HCT116 (cell line): ENCODE results near the gene LCT.

Experiments
- ELF1 ChIP-seq: IDR thresholded peaks from 2 replicates; pipeline ENCODE4 v1.6.1; 2012; ENCODE audit warnings: low read depth, borderline replicate concordance
- EZH2 ChIP-seq: fragments of 200-600 bp; sonication (generic); IDR thresholded peaks from 2 replicates; pipeline ENCODE4 v1.6.1; 2017; ENCODE audit warnings: antibody characterized with exemption, mixed run types
- JUND ChIP-seq: IDR thresholded peaks from 2 replicates; pipeline ENCODE4 v1.6.1; 2012
- POLR2A ChIP-seq: IDR thresholded peaks from 2 replicates; pipeline ENCODE4 v1.7.0; 2011; ENCODE audit warnings: borderline replicate concordance; ENCODE audit not compliant: insufficient read depth, insufficient read length; ENCODE audit errors: extremely low read depth
- POLR2AphosphoS5 ChIP-seq: IDR thresholded peaks from 2 replicates; pipeline ENCODE4 v1.6.1; 2011; ENCODE audit warnings: mild to moderate bottlenecking, low read depth, low read length, moderate library complexity
- RAD21 ChIP-seq: IDR thresholded peaks from 2 replicates; pipeline ENCODE4 v1.6.1; 2012; ENCODE audit warnings: low read depth, mild to moderate bottlenecking
- SIN3A ChIP-seq: IDR thresholded peaks from 2 replicates; pipeline ENCODE4 v1.6.1; 2012; ENCODE audit warnings: low read depth
- SRF ChIP-seq: IDR thresholded peaks from 2 replicates; pipeline ENCODE4 v1.6.1; 2012; ENCODE audit warnings: low read depth
- ZFX ChIP-seq: fragments of 450-650 bp; IDR thresholded peaks from 2 replicates; pipeline ENCODE4 v1.6.1; 2017
- TF ChIP-seq, protein P1 (sequence below): IDR thresholded peaks from 2 replicates; pipeline ENCODE4 v1.6.1; 2012; ENCODE audit warnings: low read depth
- TF ChIP-seq, protein P2 (sequence below): IDR thresholded peaks from 2 replicates; pipeline ENCODE4 v1.6.1; 2012
- TF ChIP-seq, protein P3 (sequence below), 3 experiments: fragments of 200-600 bp in 1 of 3; sonication (generic) in 1 of 3; IDR thresholded peaks in 2 of 3; conservative IDR thresholded peaks in 1 of 3; 2 replicates each; pipeline ENCODE4 v1.5.1; 2012 to 2017; ENCODE audit warnings: low read depth in 2 of 3, low read length in 2 of 3, antibody characterized with exemption in 1 of 3, borderline replicate concordance in 1 of 3, control low read depth in 1 of 3, mild to moderate bottlenecking in 1 of 3, mixed read lengths in 1 of 3, mixed run types in 1 of 3, moderate library complexity in 1 of 3; ENCODE audit not compliant: insufficient read depth in 1 of 3
- TF ChIP-seq, protein P4 (sequence below): IDR thresholded peaks from 2 replicates; pipeline ENCODE4 v1.6.1; 2012

DNA sequence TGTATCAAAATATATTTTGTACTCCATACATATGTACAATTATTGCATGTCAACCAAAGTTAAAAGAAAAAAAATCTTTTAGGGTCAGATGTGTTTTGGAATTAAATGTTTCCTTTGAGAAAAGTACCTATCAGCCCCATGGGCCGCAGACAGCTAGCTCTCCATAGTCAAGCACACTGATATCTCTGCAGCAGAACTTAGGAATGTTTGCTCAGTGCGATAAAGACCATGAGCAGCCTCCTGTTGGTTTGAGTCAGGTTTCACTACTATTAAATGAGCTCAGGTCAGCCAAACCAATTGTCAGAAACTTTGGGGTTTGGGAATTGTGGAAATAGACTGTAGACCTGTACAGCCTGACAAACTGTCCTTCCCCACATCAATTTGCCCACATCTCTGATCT lies 33.7 kb downstream of the LCT start:
- TF ChIP-seq ZFX: no peak
- TF ChIP-seq, protein P1, sequence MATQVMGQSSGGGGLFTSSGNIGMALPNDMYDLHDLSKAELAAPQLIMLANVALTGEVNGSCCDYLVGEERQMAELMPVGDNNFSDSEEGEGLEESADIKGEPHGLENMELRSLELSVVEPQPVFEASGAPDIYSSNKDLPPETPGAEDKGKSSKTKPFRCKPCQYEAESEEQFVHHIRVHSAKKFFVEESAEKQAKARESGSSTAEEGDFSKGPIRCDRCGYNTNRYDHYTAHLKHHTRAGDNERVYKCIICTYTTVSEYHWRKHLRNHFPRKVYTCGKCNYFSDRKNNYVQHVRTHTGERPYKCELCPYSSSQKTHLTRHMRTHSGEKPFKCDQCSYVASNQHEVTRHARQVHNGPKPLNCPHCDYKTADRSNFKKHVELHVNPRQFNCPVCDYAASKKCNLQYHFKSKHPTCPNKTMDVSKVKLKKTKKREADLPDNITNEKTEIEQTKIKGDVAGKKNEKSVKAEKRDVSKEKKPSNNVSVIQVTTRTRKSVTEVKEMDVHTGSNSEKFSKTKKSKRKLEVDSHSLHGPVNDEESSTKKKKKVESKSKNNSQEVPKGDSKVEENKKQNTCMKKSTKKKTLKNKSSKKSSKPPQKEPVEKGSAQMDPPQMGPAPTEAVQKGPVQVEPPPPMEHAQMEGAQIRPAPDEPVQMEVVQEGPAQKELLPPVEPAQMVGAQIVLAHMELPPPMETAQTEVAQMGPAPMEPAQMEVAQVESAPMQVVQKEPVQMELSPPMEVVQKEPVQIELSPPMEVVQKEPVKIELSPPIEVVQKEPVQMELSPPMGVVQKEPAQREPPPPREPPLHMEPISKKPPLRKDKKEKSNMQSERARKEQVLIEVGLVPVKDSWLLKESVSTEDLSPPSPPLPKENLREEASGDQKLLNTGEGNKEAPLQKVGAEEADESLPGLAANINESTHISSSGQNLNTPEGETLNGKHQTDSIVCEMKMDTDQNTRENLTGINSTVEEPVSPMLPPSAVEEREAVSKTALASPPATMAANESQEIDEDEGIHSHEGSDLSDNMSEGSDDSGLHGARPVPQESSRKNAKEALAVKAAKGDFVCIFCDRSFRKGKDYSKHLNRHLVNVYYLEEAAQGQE: no peak
- TF ChIP-seq, protein P2, sequence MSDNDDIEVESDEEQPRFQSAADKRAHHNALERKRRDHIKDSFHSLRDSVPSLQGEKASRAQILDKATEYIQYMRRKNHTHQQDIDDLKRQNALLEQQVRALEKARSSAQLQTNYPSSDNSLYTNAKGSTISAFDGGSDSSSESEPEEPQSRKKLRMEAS: no peak
- TF ChIP-seq, protein P3, sequence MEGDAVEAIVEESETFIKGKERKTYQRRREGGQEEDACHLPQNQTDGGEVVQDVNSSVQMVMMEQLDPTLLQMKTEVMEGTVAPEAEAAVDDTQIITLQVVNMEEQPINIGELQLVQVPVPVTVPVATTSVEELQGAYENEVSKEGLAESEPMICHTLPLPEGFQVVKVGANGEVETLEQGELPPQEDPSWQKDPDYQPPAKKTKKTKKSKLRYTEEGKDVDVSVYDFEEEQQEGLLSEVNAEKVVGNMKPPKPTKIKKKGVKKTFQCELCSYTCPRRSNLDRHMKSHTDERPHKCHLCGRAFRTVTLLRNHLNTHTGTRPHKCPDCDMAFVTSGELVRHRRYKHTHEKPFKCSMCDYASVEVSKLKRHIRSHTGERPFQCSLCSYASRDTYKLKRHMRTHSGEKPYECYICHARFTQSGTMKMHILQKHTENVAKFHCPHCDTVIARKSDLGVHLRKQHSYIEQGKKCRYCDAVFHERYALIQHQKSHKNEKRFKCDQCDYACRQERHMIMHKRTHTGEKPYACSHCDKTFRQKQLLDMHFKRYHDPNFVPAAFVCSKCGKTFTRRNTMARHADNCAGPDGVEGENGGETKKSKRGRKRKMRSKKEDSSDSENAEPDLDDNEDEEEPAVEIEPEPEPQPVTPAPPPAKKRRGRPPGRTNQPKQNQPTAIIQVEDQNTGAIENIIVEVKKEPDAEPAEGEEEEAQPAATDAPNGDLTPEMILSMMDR (IDR thresholded peaks at IDR 0.05 in 2 of 3, conservative IDR thresholded peaks at IDR 0.05 in 1 of 3; ENCODE audit: borderline replicate concordance in 1 of 3, insufficient read depth in 1 of 3, low read depth in 2 of 3, low read length in 2 of 3): no peak
- TF ChIP-seq ELF1: no peak
- no peak for TF ChIP-seq POLR2A
- no peak for TF ChIP-seq POLR2AphosphoS5
- no peak for TF ChIP-seq SRF
- no peak for TF ChIP-seq SIN3A
- TF ChIP-seq JUND: no peak
- TF ChIP-seq RAD21: no peak
- no peak for TF ChIP-seq EZH2
- TF ChIP-seq, protein P4, sequence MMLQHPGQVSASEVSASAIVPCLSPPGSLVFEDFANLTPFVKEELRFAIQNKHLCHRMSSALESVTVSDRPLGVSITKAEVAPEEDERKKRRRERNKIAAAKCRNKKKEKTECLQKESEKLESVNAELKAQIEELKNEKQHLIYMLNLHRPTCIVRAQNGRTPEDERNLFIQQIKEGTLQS: no peak
